B cell (primary cell): Measurements from ENCODE around the gene NLGN1. TPM values are rescaled to one million over a fixed set of nuclear protein-coding genes. Genes with fewer than 3 reads are reported as not detected.

Experiments
- ATAC-seq: fragments of 200-7000 bp; cut with Tn5 transposase; one replicate; pipeline ENCODE4 v1.10.0; 2021; ENCODE audit warnings: low read depth, mild to moderate bottlenecking, moderate number of reproducible peaks, moderate library complexity
- CTCF ChIA-PET: fragments of 350-600 bp; sonication (Branson Sonifier 250); formaldehyde crosslinking; loops from one replicate; lab custom pipeline; 2021; ENCODE audit warnings: antibody characterized with exemption, inconsistent platforms; lab: Charles Lee
- POLR2A ChIA-PET: fragments of 350-600 bp; sonication (Branson Sonifier 250); formaldehyde crosslinking; loops from one replicate; lab custom pipeline; 2021; ENCODE audit warnings: antibody characterized with exemption; lab: Charles Lee
- DNase-seq: peaks from one replicate; pipeline ENCODE4 v3.0.0; 2013
- H2AFZ ChIP-seq: 2 replicates; pipeline ENCODE4 v1.6.1; 2012; ENCODE audit warnings: mild to moderate bottlenecking, low read depth, low read length; ENCODE audit not compliant: insufficient read depth, poor library complexity, severe bottlenecking
- H3K27ac ChIP-seq, 2 donors: 1 replicate in 1 of 2; 2 replicates in 1 of 2; pipeline ENCODE4 v1.5.1; 2012 to 2013; ENCODE audit warnings: low read length in 2 of 2, mild to moderate bottlenecking in 2 of 2, moderate library complexity in 1 of 2
- H3K27me3 ChIP-seq, 4 experiments: fragments of 200-600 bp in 1 of 4; sonication (generic) in 1 of 4; replicated peaks in 1 of 4; 1 replicate in 2 of 4; 2 replicates in 2 of 4; pipeline versions ENCODE4 v1.6.1 to v1.7.0; 2013 to 2016; ENCODE audit warnings: low read length in 3 of 4, mild to moderate bottlenecking in 2 of 4, mixed read lengths in 1 of 4, moderate library complexity in 1 of 4; ENCODE audit not compliant: insufficient read depth in 4 of 4, control insufficient read depth in 3 of 4; ENCODE audit errors: control extremely low read depth in 1 of 4
- H3K36me3 ChIP-seq, 2 experiments: replicated peaks in 1 of 2; 1 replicate in 1 of 2; 2 replicates in 1 of 2; pipeline versions ENCODE4 v1.6.1 to v1.7.1; 2013; ENCODE audit warnings: low read length in 1 of 2; ENCODE audit not compliant: insufficient read depth in 2 of 2, control insufficient read depth in 1 of 2; ENCODE audit errors: control extremely low read depth in 1 of 2, extremely low read depth in 1 of 2
- H3K4me1 ChIP-seq, 2 donors: fragments of 200-600 bp in 1 of 2; sonication (generic) in 1 of 2; 1 replicate in 1 of 2; 2 replicates in 1 of 2; pipeline versions ENCODE4 v1.5.1 to v1.6.1; 2013 to 2017; ENCODE audit warnings: low read length in 2 of 2; ENCODE audit not compliant: control insufficient read depth in 2 of 2, insufficient read depth in 2 of 2
- H3K4me2 ChIP-seq: replicated peaks from 2 replicates; pipeline ENCODE3; 2012; ENCODE audit warnings: mild to moderate bottlenecking, low read depth, low read length; ENCODE audit not compliant: poor library complexity, severe bottlenecking
- H3K4me3 ChIP-seq, 5 experiments: fragments of 200-600 bp in 1 of 5; sonication (generic) in 1 of 5; 1 replicate in 3 of 5; 2 replicates in 2 of 5; pipeline versions ENCODE4 v1.5.1 to v1.7.0; 2011 to 2016; ENCODE audit warnings: low read length in 4 of 5, mild to moderate bottlenecking in 4 of 5, low read depth in 2 of 5, control low read depth in 1 of 5, moderate library complexity in 1 of 5; ENCODE audit not compliant: insufficient read depth in 1 of 5; ENCODE audit errors: control extremely low read depth in 1 of 5, extremely low read depth in 1 of 5
- H3K79me2 ChIP-seq: fragments of 200-600 bp; sonication (generic); one replicate; pipeline ENCODE4 v1.6.0; 2016; ENCODE audit warnings: low read length; ENCODE audit not compliant: control insufficient read depth, insufficient read depth
- H3K9ac ChIP-seq: fragments of 200-600 bp; sonication (generic); 2 replicates; pipeline ENCODE4 v1.6.1; 2017; ENCODE audit warnings: mild to moderate bottlenecking, low read length, moderate library complexity
- H3K9me3 ChIP-seq, 3 donors: one replicate each; pipeline versions ENCODE4 v1.6.1 to v1.7.1; 2013; ENCODE audit warnings: low read length in 2 of 3; ENCODE audit not compliant: control insufficient read depth in 2 of 3, insufficient read depth in 1 of 3; ENCODE audit errors: control extremely low read depth in 1 of 3
- H4K20me1 ChIP-seq: 2 replicates; pipeline ENCODE4 v1.6.0; 2012; ENCODE audit warnings: mild to moderate bottlenecking, low read length; ENCODE audit not compliant: insufficient read depth, control insufficient read depth, poor library complexity, severe bottlenecking
- H3K27ac Mint-ChIP-seq: one replicate; pipeline ENCODE4 v1.8.0; 2021; ENCODE audit warnings: mixed read lengths
- H3K27me3 Mint-ChIP-seq: one replicate; pipeline ENCODE4 v1.8.0; 2021; ENCODE audit warnings: mixed read lengths
- H3K4me1 Mint-ChIP-seq: one replicate; pipeline ENCODE4 v1.8.0; 2021; ENCODE audit warnings: mixed read lengths
- H3K4me3 Mint-ChIP-seq: one replicate; pipeline ENCODE4 v1.8.0; 2021; ENCODE audit warnings: mixed read lengths
- H3K9me3 Mint-ChIP-seq: one replicate; pipeline ENCODE4 v1.8.0; 2022; ENCODE audit warnings: mixed read lengths; ENCODE audit not compliant: insufficient read depth
- CTCF ChIP-seq: fragments of 200-600 bp; IDR thresholded peaks from one replicate; pipeline ENCODE4 v1.8.0; 2022; ENCODE audit warnings: antibody characterized with exemption, mild to moderate bottlenecking
- EZH2 ChIP-seq: IDR thresholded peaks from 2 replicates; pipeline ENCODE4 v1.6.1; 2012; ENCODE audit warnings: borderline replicate concordance, low read depth, mild to moderate bottlenecking, moderate library complexity, low read length; ENCODE audit not compliant: insufficient read depth, poor library complexity, severe bottlenecking
- WGBS: methylation state at CpG from one replicate; pipeline ENCODE4 v1.1.5; 2013; ENCODE audit warnings: missing lambda C conversion rate; ENCODE audit not compliant: insufficient coverage; 5-methylcytosine and 5-hydroxymethylcytosine counted together
- intact Hi-C: fragments of 100-400 bp; cut with micrococcal nuclease; formaldehyde crosslinking; loops from one replicate; pipeline ENCODE4 v1.10.0; 2022
- polyA plus RNA-seq: library from polyadenylated mRNA; depleted of rRNA; stranded (reverse); fragments of >200 nt; gene quantifications from 2 replicates; pipeline ENCODE4 v1.2.3, GENCODE V29; 2012
- total RNA-seq, 2 donors: library from RNA; stranded (reverse); fragments of 120-200 nt in 1 of 2; gene quantifications; 1 replicate in 1 of 2; 2 replicates in 1 of 2; pipeline versions ENCODE4 v1.2.3 to v1.2.4, GENCODE V29; 2013 to 2022

Gene NLGN1
- total and polyA plus RNA-seq, 2 donors (not counting 1 experiment from before 2014, with no cell fraction given), result not detected

GRCh38 chr3:174280186-174280585 is 882.6 kb downstream of the NLGN1 start:
- H3K4me3 ChIP-seq, result no peak overlapping the region
- Mint-ChIP-seq H3K9me3 (peaks cover 3% of the 10 kb centered on the region), H3K27ac (no peak overlapping the region), H3K4me1 (no peaks in the 10 kb centered on the region), H3K27me3 (no peaks in the 10 kb centered on the region), H3K4me3 (no peak overlapping the region)
- no peak for DNase-seq
- CTCF ChIA-PET, result no interaction called here
- TF ChIP-seq EZH2 (no peak), CTCF (no peak)
- no peak for ATAC-seq
- no peaks in the 10 kb centered on the region for H3K4me1 ChIP-seq
- H3K9ac ChIP-seq, result no peak overlapping the region
- no peaks in the 10 kb centered on the region for H3K9me3 ChIP-seq
- no peak overlapping the region for H2AFZ ChIP-seq
- POLR2A ChIA-PET, result no interaction called here
- no peak overlapping the region for H3K27ac ChIP-seq
- 55% methylated on average over 2 of the region's 3 CpGs for WGBS
- no peak overlapping the region for H3K4me2 ChIP-seq
- intact Hi-C loops, result no loop called here
- no peaks in the 10 kb centered on the region for H4K20me1 ChIP-seq
- H3K79me2 ChIP-seq, result no peaks in the 10 kb centered on the region
- no peaks in the 10 kb centered on the region for H3K36me3 ChIP-seq
- no peaks in the 10 kb centered on the region for H3K27me3 ChIP-seq

GRCh38 chr3:174285242-174285864 is 887.8 kb downstream of the NLGN1 start:
- Mint-ChIP-seq H3K27me3 (no peaks in the 10 kb centered on the region), H3K4me1 (no peaks in the 10 kb centered on the region), H3K9me3 (no peaks in the 10 kb centered on the region), H3K27ac (no peak overlapping the region), H3K4me3 (no peak overlapping the region)
- H3K9ac ChIP-seq, result no peak overlapping the region
- H3K4me1 ChIP-seq, result no peaks in the 10 kb centered on the region
- DNase-seq (no peak), ATAC-seq (no peak)
- H3K27me3 ChIP-seq, result no peaks in the 10 kb centered on the region
- H2AFZ ChIP-seq, result no peak overlapping the region
- H3K4me2 ChIP-seq, result no peak overlapping the region
- H3K79me2 ChIP-seq, result no peaks in the 10 kb centered on the region
- CTCF ChIA-PET, result no interaction called here
- no peak overlapping the region for H3K4me3 ChIP-seq
- POLR2A ChIA-PET, result no interaction called here
- TF ChIP-seq EZH2 (no peak), CTCF (no peak)
- no peaks in the 10 kb centered on the region for H3K36me3 ChIP-seq
- intact Hi-C loops, result no loop called here
- no peak overlapping the region for H3K27ac ChIP-seq
- H3K9me3 ChIP-seq, result no peaks in the 10 kb centered on the region
- 60% methylated on average over 1 of the region's 3 CpGs for WGBS
- H4K20me1 ChIP-seq, result no peaks in the 10 kb centered on the region
